ENCODE data around the gene RBM23. TPM values are rescaled to one million over a fixed set of nuclear protein-coding genes. Genes with fewer than 3 reads are reported as not detected.
A peak's percentile ranks its signal among the peaks of the same experiment; 100 is the strongest.

RBM23 gene
- total RNA-seq, 1 donor, result 84.6 TPM

GRCh38 chr14:22887260-22887989, 31.5 kb downstream of the RBM23 start:
- peak in 2 of 3 donors; percentile 53 to 66 for DNase-seq (ENCODE audit: low read depth in 2 of 3, low spot score in 2 of 3)

- DNase-seq (ENCODE audit: low read depth in 2 of 3, low spot score in 2 of 3), result peak; percentile 58 to 74 (median 72)
Observed at GRCh38 chr14:22886500-22887259, 32.3 kb downstream of the RBM23 start.

- no peak for DNase-seq (ENCODE audit: low read depth in 2 of 3, low spot score in 2 of 3)
Observed at GRCh38 chr14:22885975-22886374, 33.0 kb downstream of the RBM23 start.

GRCh38 chr14:22884738-22885523, 34.0 kb downstream of the RBM23 start:
- DNase-seq (ENCODE audit: low read depth in 2 of 3, low spot score in 2 of 3), result no peak

- DNase-seq (ENCODE audit: low read depth in 2 of 3, low spot score in 2 of 3), result no peak
Observed at GRCh38 chr14:22884076-22884737, 34.7 kb downstream of the RBM23 start.

- DNase-seq (ENCODE audit: low read depth in 2 of 3, low spot score in 2 of 3), result no peak
Observed at GRCh38 chr14:22883173-22883976, 35.6 kb downstream of the RBM23 start, which contains the start of gene REM2. Gene REM2, plus strand, starts transcription at chr14:22883222. Its CDS starts 66 bp downstream, at chr14:22883288.

GRCh38 chr14:22882529-22883172, 36.3 kb downstream of the RBM23 start:
- DNase-seq (ENCODE audit: low read depth in 2 of 3, low spot score in 2 of 3), result peak in 2 of 3 donors; percentile 20 to 29

GRCh38 chr14:22882064-22882463, 36.9 kb downstream of the RBM23 start:
- DNase-seq (ENCODE audit: low read depth in 2 of 3, low spot score in 2 of 3), result no peak

GRCh38 chr14:22878271-22879246, 40.4 kb downstream of the RBM23 start:
- no peak for DNase-seq (ENCODE audit: low read depth in 2 of 3, low spot score in 2 of 3)

GRCh38 chr14:22877000-22877501, 41.9 kb downstream of the RBM23 start:
- DNase-seq (ENCODE audit: low read depth in 2 of 3, low spot score in 2 of 3), result no peak

GRCh38 chr14:22875748-22876319, 43.1 kb downstream of the RBM23 start:
- DNase-seq (ENCODE audit: low read depth in 2 of 3, low spot score in 2 of 3), result no peak

- DNase-seq (ENCODE audit: low read depth in 2 of 3, low spot score in 2 of 3), result no peak
Observed at GRCh38 chr14:22875003-22875747, 43.8 kb downstream of the RBM23 start.

GRCh38 chr14:22872833-22873520, 46.0 kb downstream of the RBM23 start:
- no peak for DNase-seq (ENCODE audit: low read depth in 2 of 3, low spot score in 2 of 3)

GRCh38 chr14:22872033-22872832, 46.7 kb downstream of the RBM23 start:
- DNase-seq (ENCODE audit: low read depth in 2 of 3, low spot score in 2 of 3), result peak in 1 of 3 donors; percentile 72
